HepG2 (cell line): ENCODE data around the gene RCC2. TPM values are rescaled to one million over a fixed set of nuclear protein-coding genes. Genes with fewer than 3 reads are reported as not detected.

Experiments used
- E2F1 ChIP-seq: sonication (generic); formaldehyde crosslinking; IDR thresholded peaks from 2 replicates; pipeline ENCODE4 v1.5.0; 2020; ENCODE audit warnings: missing genetic modification reagents
- GMEB2 ChIP-seq: IDR thresholded peaks from 2 replicates; pipeline ENCODE4 v1.6.1; 2016; ENCODE audit warnings: missing biosample characterization, missing genetic modification reagents, low read depth
- HNRNPLL ChIP-seq: fragments of 200-400 bp; formaldehyde crosslinking; IDR thresholded peaks from 2 replicates; pipeline ENCODE4 v1.6.1; 2017; ENCODE audit warnings: mild to moderate bottlenecking, low read depth, low read length; ENCODE audit not compliant: poor library complexity, severe bottlenecking
- IRX3 ChIP-seq: sonication (generic); formaldehyde crosslinking; IDR thresholded peaks from 2 replicates; pipeline ENCODE4 v1.8.1; 2023; ENCODE audit warnings: mild to moderate bottlenecking, low read depth, missing genetic modification reagents, borderline replicate concordance
- ZNF562 ChIP-seq: sonication (generic); formaldehyde crosslinking; IDR thresholded peaks from 2 replicates; pipeline ENCODE4 v1.8.0; 2022; ENCODE audit warnings: missing genetic modification reagents, borderline replicate concordance
- ZNF672 ChIP-seq: sonication (generic); formaldehyde crosslinking; IDR thresholded peaks from 2 replicates; pipeline ENCODE4 v1.8.1; 2022; ENCODE audit warnings: missing genetic modification reagents
- ZSCAN20 ChIP-seq: sonication (generic); formaldehyde crosslinking; IDR thresholded peaks from 2 replicates; pipeline ENCODE4 v1.4.0; 2020; ENCODE audit warnings: missing genetic modification reagents, mild to moderate bottlenecking, borderline replicate concordance
- polyA plus RNA-seq, 8 experiments: library from polyadenylated mRNA; depleted of rRNA in 3 of 8; stranded (reverse) in 7 of 8; unstranded in 1 of 8; fragments of >200 nt; fragmentation: Illumina TruSeq in 4 of 8; extraction: Trizol in 4 of 8; gene quantifications; 2 replicates each; pipeline versions ENCODE4 v1.2.1 to v1.2.3, GENCODE V29; 2011 to 2016; ENCODE audit warnings: low read depth in 4 of 8, missing spikeins in 1 of 8, mixed read lengths in 1 of 8; ENCODE audit not compliant: insufficient read depth in 1 of 8
- total RNA-seq, 5 experiments: library from RNA; depleted of rRNA; stranded (reverse); fragments of >200 nt; fragmentation: Illumina TruSeq; extraction: Trizol; gene quantifications; 2 replicates each; pipeline ENCODE4 v1.2.3, GENCODE V29; 2016; ENCODE audit warnings: low read depth in 1 of 5
- TF ChIP-seq, protein P1 (sequence below): sonication (generic); formaldehyde crosslinking; IDR thresholded peaks from 2 replicates; pipeline ENCODE4 v1.5.0; 2020; ENCODE audit warnings: mild to moderate bottlenecking, missing genetic modification reagents
- TF ChIP-seq, protein P2 (sequence below): sonication (generic); formaldehyde crosslinking; IDR thresholded peaks from 2 replicates; pipeline ENCODE4 v1.5.1; 2020; ENCODE audit warnings: missing genetic modification reagents, mild to moderate bottlenecking, borderline replicate concordance
- TF ChIP-seq, protein P3 (sequence below): fragments of 450-650 bp; IDR thresholded peaks from 2 replicates; pipeline ENCODE4 v1.6.1; 2016
- TF ChIP-seq, protein P4 (sequence below): sonication (generic); formaldehyde crosslinking; IDR thresholded peaks from 2 replicates; pipeline ENCODE4 v1.4.0; 2020; ENCODE audit warnings: missing genetic modification reagents
- TF ChIP-seq, protein P5 (sequence below): sonication (generic); formaldehyde crosslinking; IDR thresholded peaks from 2 replicates; pipeline ENCODE4 v1.9.0; 2021; ENCODE audit warnings: missing genetic modification reagents, mild to moderate bottlenecking, borderline replicate concordance

Gene RCC2
- total and polyA plus RNA-seq, 2 of the 13 experiments (the other 11 are each of a cell fraction or from before 2014, with no cell fraction given): 20.5 to 55.8 TPM

- TF ChIP-seq GMEB2: no peak
- no peak for TF ChIP-seq IRX3
- TF ChIP-seq, protein P1, sequence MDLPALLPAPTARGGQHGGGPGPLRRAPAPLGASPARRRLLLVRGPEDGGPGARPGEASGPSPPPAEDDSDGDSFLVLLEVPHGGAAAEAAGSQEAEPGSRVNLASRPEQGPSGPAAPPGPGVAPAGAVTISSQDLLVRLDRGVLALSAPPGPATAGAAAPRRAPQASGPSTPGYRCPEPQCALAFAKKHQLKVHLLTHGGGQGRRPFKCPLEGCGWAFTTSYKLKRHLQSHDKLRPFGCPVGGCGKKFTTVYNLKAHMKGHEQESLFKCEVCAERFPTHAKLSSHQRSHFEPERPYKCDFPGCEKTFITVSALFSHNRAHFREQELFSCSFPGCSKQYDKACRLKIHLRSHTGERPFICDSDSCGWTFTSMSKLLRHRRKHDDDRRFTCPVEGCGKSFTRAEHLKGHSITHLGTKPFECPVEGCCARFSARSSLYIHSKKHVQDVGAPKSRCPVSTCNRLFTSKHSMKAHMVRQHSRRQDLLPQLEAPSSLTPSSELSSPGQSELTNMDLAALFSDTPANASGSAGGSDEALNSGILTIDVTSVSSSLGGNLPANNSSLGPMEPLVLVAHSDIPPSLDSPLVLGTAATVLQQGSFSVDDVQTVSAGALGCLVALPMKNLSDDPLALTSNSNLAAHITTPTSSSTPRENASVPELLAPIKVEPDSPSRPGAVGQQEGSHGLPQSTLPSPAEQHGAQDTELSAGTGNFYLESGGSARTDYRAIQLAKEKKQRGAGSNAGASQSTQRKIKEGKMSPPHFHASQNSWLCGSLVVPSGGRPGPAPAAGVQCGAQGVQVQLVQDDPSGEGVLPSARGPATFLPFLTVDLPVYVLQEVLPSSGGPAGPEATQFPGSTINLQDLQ (CRISPR knock-in tag): no peak
- TF ChIP-seq, protein P2, sequence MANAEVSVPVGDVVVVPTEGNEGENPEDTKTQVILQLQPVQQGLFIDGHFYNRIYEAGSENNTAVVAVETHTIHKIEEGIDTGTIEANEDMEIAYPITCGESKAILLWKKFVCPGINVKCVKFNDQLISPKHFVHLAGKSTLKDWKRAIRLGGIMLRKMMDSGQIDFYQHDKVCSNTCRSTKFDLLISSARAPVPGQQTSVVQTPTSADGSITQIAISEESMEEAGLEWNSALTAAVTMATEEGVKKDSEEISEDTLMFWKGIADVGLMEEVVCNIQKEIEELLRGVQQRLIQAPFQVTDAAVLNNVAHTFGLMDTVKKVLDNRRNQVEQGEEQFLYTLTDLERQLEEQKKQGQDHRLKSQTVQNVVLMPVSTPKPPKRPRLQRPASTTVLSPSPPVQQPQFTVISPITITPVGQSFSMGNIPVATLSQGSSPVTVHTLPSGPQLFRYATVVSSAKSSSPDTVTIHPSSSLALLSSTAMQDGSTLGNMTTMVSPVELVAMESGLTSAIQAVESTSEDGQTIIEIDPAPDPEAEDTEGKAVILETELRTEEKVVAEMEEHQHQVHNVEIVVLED: no peak
- peak; percentile 88 for TF ChIP-seq HNRNPLL
- no peak for TF ChIP-seq ZSCAN20
- no peak for TF ChIP-seq ZNF562
- TF ChIP-seq ZNF672: no peak
- TF ChIP-seq, protein P3, sequence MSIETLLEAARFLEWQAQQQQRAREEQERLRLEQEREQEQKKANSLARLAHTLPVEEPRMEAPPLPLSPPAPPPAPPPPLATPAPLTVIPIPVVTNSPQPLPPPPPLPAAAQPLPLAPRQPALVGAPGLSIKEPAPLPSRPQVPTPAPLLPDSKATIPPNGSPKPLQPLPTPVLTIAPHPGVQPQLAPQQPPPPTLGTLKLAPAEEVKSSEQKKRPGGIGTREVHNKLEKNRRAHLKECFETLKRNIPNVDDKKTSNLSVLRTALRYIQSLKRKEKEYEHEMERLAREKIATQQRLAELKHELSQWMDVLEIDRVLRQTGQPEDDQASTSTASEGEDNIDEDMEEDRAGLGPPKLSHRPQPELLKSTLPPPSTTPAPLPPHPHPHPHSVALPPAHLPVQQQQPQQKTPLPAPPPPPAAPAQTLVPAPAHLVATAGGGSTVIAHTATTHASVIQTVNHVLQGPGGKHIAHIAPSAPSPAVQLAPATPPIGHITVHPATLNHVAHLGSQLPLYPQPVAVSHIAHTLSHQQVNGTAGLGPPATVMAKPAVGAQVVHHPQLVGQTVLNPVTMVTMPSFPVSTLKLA: peak; percentile 34; the same call in 1 of the 2 replicates
- TF ChIP-seq, protein P4, sequence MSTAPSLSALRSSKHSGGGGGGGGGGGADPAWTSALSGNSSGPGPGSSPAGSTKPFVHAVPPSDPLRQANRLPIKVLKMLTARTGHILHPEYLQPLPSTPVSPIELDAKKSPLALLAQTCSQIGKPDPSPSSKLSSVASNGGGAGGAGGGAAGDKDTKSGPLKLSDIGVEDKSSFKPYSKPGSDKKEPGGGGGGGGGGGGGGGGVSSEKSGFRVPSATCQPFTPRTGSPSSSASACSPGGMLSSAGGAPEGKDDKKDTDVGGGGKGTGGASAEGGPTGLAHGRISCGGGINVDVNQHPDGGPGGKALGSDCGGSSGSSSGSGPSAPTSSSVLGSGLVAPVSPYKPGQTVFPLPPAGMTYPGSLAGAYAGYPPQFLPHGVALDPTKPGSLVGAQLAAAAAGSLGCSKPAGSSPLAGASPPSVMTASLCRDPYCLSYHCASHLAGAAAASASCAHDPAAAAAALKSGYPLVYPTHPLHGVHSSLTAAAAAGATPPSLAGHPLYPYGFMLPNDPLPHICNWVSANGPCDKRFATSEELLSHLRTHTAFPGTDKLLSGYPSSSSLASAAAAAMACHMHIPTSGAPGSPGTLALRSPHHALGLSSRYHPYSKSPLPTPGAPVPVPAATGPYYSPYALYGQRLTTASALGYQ (CRISPR knock-in tag): no peak
- 0 out of 2 replicates have a peak, but pooled peaks have one; percentile 24 for TF ChIP-seq E2F1 (CRISPR knock-in tag)
- TF ChIP-seq, protein P5, sequence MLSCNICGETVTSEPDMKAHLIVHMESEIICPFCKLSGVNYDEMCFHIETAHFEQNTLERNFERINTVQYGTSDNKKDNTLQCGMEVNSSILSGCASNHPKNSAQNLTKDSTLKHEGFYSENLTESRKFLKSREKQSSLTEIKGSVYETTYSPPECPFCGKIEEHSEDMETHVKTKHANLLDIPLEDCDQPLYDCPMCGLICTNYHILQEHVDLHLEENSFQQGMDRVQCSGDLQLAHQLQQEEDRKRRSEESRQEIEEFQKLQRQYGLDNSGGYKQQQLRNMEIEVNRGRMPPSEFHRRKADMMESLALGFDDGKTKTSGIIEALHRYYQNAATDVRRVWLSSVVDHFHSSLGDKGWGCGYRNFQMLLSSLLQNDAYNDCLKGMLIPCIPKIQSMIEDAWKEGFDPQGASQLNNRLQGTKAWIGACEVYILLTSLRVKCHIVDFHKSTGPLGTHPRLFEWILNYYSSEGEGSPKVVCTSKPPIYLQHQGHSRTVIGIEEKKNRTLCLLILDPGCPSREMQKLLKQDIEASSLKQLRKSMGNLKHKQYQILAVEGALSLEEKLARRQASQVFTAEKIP (CRISPR knock-in tag): no peak
Observed at GRCh38 chr1:17439250-17440073, at the start of gene RCC2 (continued).
